ENCODE results near the gene IRAK2.

DNA sequence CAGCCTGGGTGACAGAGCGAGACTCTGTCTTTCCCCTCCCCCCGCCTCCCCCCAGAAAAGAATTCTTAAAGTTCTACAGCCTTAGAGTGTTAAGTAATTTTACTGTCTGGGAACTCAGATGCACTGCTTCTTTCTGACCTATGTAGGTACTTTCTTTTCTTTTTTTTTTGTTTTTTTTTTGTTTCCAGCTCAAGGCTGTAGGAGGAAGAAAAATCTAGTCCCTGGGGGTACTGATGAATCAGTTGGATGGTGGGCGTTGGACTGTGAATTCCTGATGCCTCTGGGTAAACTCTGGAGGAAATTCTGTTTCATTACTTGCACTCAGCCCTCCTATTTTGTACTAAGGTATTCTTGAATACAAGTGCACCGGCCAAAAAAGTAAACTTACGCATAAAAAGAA, 117.2 kb downstream of the IRAK2 start:
- TF ChIP-seq, protein P1, sequence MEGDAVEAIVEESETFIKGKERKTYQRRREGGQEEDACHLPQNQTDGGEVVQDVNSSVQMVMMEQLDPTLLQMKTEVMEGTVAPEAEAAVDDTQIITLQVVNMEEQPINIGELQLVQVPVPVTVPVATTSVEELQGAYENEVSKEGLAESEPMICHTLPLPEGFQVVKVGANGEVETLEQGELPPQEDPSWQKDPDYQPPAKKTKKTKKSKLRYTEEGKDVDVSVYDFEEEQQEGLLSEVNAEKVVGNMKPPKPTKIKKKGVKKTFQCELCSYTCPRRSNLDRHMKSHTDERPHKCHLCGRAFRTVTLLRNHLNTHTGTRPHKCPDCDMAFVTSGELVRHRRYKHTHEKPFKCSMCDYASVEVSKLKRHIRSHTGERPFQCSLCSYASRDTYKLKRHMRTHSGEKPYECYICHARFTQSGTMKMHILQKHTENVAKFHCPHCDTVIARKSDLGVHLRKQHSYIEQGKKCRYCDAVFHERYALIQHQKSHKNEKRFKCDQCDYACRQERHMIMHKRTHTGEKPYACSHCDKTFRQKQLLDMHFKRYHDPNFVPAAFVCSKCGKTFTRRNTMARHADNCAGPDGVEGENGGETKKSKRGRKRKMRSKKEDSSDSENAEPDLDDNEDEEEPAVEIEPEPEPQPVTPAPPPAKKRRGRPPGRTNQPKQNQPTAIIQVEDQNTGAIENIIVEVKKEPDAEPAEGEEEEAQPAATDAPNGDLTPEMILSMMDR (IDR thresholded peaks at IDR 0.05) = no peak
- TF ChIP-seq POLR2A (IDR thresholded peaks at IDR 0.05) = no peak

Measured in right lobe of liver (tissue), 4 donors.